CD4-positive, alpha-beta T cell (primary cell): Measurements from ENCODE around the gene ABCG8. TPM values are rescaled to one million over a fixed set of nuclear protein-coding genes. Genes with fewer than 3 reads are reported as not detected.

ENCODE experiments used
- ATAC-seq: fragments of 200-7000 bp; cut with Tn5 transposase; one replicate; pipeline ENCODE4 v1.10.0; 2022; ENCODE audit warnings: mild to moderate bottlenecking; ENCODE audit not compliant: poor library complexity
- CTCF ChIA-PET: fragments of 350-600 bp; sonication (Branson Sonifier 250); formaldehyde crosslinking; loops from one replicate; lab custom pipeline; 2021; ENCODE audit warnings: antibody characterized with exemption, inconsistent platforms; lab: Charles Lee
- POLR2A ChIA-PET: fragments of 350-600 bp; sonication (Branson Sonifier 250); formaldehyde crosslinking; loops from one replicate; lab custom pipeline; 2021; ENCODE audit warnings: antibody characterized with exemption, inconsistent platforms; lab: Charles Lee
- DNase-seq, 14 experiments: peaks; one replicate each; pipeline ENCODE4 v3.0.0-alpha.2; 2013 to 2020; ENCODE audit warnings: mixed read lengths in 2 of 14
- H3K27ac ChIP-seq, 2 donors: one replicate each; pipeline versions ENCODE4 v1.5.1 to v1.7.0; 2013; ENCODE audit warnings: low read length in 2 of 2, low read depth in 1 of 2, mild to moderate bottlenecking in 1 of 2
- H3K27me3 ChIP-seq, 2 experiments: 1 replicate in 1 of 2; 2 replicates in 1 of 2; pipeline versions ENCODE4 v1.6.1 to v1.7.0; 2013; ENCODE audit warnings: low read length in 2 of 2, control low read depth in 1 of 2, mild to moderate bottlenecking in 1 of 2, moderate library complexity in 1 of 2; ENCODE audit not compliant: insufficient read depth in 2 of 2, control insufficient read depth in 1 of 2
- H3K36me3 ChIP-seq: one replicate; pipeline ENCODE4 v1.6.1; 2013; ENCODE audit warnings: low read length, control low read depth; ENCODE audit not compliant: insufficient read depth
- H3K4me1 ChIP-seq: one replicate; pipeline ENCODE4 v1.6.1; 2013; ENCODE audit warnings: low read length, control low read depth; ENCODE audit not compliant: insufficient read depth
- H3K4me3 ChIP-seq: one replicate; pipeline ENCODE4 v1.5.1; 2013; ENCODE audit warnings: mild to moderate bottlenecking, low read length, moderate library complexity
- H3K9me3 ChIP-seq, 2 experiments: 1 replicate in 1 of 2; 2 replicates in 1 of 2; pipeline versions ENCODE4 v1.6.1 to v1.7.0; 2013; ENCODE audit warnings: low read length in 2 of 2, mild to moderate bottlenecking in 2 of 2, control low read depth in 1 of 2, moderate library complexity in 1 of 2; ENCODE audit not compliant: control insufficient read depth in 1 of 2, insufficient read depth in 1 of 2
- H3K27ac Mint-ChIP-seq: one replicate; pipeline ENCODE4 v1.8.0; 2020; ENCODE audit warnings: mixed read lengths
- H3K27me3 Mint-ChIP-seq: one replicate; pipeline ENCODE4 v1.8.0; 2021; ENCODE audit warnings: mixed read lengths
- H3K36me3 Mint-ChIP-seq: one replicate; pipeline ENCODE4 v1.8.0; 2021; ENCODE audit warnings: low read depth, mixed read lengths
- H3K4me1 Mint-ChIP-seq: one replicate; pipeline ENCODE4 v1.8.0; 2021; ENCODE audit warnings: low read depth, mixed read lengths
- H3K4me3 Mint-ChIP-seq: one replicate; pipeline ENCODE4 v1.8.0; 2020; ENCODE audit warnings: mild to moderate bottlenecking, mixed read lengths
- H3K9me3 Mint-ChIP-seq: one replicate; pipeline ENCODE4 v1.8.0; 2020; ENCODE audit warnings: mixed read lengths
- intact Hi-C, 2 experiments: fragments of 100-400 bp; cut with DNase I in 1 of 2; cut with micrococcal nuclease in 1 of 2; formaldehyde crosslinking; loops; one replicate each; pipeline versions ENCODE4 v1.15.1 to v1.9.0; 2023 to 2025; cut with DNase I, micrococcal nuclease
- total RNA-seq, 174 experiments: library from RNA in 2 of 174; stranded (reverse) in 2 of 174; gene quantifications; one replicate each; pipeline ENCODE4 v1.2.3 and lab custom pipeline; 2021 to 2026
- TF ChIP-seq, protein P1 (sequence below): fragments of 200-600 bp; IDR thresholded peaks from one replicate; pipeline ENCODE4 v1.8.0; 2022; ENCODE audit warnings: antibody characterized with exemption, mild to moderate bottlenecking

The ABCG8 gene
- total RNA-seq, 2 experiments from 2014 or later = not detected

DNA sequence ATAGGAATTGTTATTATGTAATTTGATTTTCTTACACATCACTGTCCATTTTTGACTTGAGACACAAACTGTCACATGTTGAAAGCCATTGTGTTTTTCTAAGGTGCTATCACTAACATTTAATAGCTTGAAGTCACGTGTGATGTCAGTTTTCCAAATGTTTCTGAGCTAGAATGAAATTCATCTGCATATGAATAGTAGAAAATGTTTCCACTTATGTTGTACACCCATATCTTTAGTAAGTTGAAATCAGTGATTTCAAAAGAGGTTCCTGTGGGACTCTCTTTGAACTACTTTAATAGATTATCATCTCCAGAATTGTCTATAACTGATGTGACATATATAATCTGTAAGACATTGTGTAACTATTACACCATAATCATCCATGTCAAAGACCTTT lies 27.9 kb upstream of the ABCG8 start:
- H3K36me3 Mint-ChIP-seq = peaks cover 9% of the 10 kb centered on the region
- H3K4me1 Mint-ChIP-seq = no peaks in the 10 kb centered on the region
- no peak overlapping the region for H3K4me3 Mint-ChIP-seq
- CTCF ChIA-PET = no interaction called here
- Histone ChIP-seq H3K4me3 (no peak overlapping the region), H3K27ac (no peak overlapping the region), H3K4me1 (no peaks in the 10 kb centered on the region), H3K36me3 (no peaks in the 10 kb centered on the region), H3K27me3 (no peaks in the 10 kb centered on the region), H3K9me3 (no peaks in the 10 kb centered on the region)
- no peaks in the 10 kb centered on the region for H3K27me3 Mint-ChIP-seq
- TF ChIP-seq, protein P1, sequence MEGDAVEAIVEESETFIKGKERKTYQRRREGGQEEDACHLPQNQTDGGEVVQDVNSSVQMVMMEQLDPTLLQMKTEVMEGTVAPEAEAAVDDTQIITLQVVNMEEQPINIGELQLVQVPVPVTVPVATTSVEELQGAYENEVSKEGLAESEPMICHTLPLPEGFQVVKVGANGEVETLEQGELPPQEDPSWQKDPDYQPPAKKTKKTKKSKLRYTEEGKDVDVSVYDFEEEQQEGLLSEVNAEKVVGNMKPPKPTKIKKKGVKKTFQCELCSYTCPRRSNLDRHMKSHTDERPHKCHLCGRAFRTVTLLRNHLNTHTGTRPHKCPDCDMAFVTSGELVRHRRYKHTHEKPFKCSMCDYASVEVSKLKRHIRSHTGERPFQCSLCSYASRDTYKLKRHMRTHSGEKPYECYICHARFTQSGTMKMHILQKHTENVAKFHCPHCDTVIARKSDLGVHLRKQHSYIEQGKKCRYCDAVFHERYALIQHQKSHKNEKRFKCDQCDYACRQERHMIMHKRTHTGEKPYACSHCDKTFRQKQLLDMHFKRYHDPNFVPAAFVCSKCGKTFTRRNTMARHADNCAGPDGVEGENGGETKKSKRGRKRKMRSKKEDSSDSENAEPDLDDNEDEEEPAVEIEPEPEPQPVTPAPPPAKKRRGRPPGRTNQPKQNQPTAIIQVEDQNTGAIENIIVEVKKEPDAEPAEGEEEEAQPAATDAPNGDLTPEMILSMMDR = no peak
- no peak overlapping the region for H3K27ac Mint-ChIP-seq
- POLR2A ChIA-PET = no interaction called here
- intact Hi-C loops = no loop called here
- ATAC-seq = no peak
- no peak for DNase-seq
- H3K9me3 Mint-ChIP-seq = no peaks in the 10 kb centered on the region

DNA sequence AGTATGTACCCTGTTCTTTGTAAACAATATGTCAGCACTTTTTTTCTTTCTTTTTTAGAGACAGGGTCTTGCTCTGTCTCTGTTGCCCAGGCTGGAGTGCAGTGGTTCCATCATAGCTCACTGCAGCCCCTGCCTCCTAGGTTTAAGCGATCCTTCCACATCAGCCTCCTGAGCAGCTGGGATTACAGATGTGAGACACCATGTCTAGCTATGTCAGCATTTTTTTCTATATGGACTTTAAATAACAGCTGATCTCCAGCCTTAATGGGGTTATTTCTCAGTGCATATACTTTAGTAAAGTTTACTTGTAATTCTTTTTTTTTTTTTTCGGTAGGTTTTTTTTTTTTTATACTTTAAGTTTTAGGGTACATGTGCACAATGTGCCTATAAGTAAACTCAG lies 26.8 kb upstream of the ABCG8 start:
- ChIA-PET CTCF (no interaction called here), POLR2A (no interaction called here)
- no peaks in the 10 kb centered on the region for H3K9me3 ChIP-seq

DNA sequence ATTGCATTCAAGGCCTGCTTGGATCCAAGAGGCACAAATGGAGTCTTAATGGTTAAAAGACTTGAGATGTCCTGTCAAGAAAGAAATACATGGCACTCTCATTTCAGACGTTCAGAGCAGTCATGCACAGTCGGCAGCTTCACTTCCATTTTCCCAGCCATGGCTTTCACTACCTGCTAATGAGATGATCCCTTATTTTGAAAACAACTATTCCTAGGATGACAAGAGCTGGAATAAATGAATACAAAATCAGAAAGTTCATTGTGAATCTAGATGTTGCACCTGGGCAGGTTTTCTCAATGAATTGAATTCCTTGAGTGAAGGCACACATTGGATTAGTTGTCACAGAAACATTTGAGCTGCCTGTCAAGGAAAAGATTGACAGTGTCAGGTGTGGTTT lies 25.8 kb upstream of the ABCG8 start:
- ChIA-PET CTCF (no interaction called here), POLR2A (no interaction called here)
- H3K27me3 ChIP-seq = no peaks in the 10 kb centered on the region
- no peak overlapping the region for H3K27ac Mint-ChIP-seq
- DNase-seq = no peak
- TF ChIP-seq, protein P1 = no peak
- no peak overlapping the region for H3K4me3 Mint-ChIP-seq
- no peaks in the 10 kb centered on the region for H3K27me3 Mint-ChIP-seq
- no peak overlapping the region for H3K27ac ChIP-seq
- H3K9me3 Mint-ChIP-seq = no peaks in the 10 kb centered on the region
- H3K4me1 ChIP-seq = no peaks in the 10 kb centered on the region
- no peaks in the 10 kb centered on the region for H3K36me3 ChIP-seq
- H3K4me3 ChIP-seq = no peak overlapping the region
- peaks cover under 1% of the 10 kb centered on the region for H3K36me3 Mint-ChIP-seq
- ATAC-seq = no peak
- H3K9me3 ChIP-seq = no peaks in the 10 kb centered on the region
- no peaks in the 10 kb centered on the region for H3K4me1 Mint-ChIP-seq
- intact Hi-C loops = no loop called here

More for the DNA sequence above, 26.8 kb upstream of the ABCG8 start:
- Histone ChIP-seq H3K4me3 (no peak overlapping the region), H3K4me1 (no peaks in the 10 kb centered on the region), H3K27me3 (no peaks in the 10 kb centered on the region), H3K36me3 (no peaks in the 10 kb centered on the region), H3K27ac (no peak overlapping the region)
- H3K4me3 Mint-ChIP-seq = no peak overlapping the region
- H3K4me1 Mint-ChIP-seq = no peaks in the 10 kb centered on the region
- H3K36me3 Mint-ChIP-seq = peaks cover 4% of the 10 kb centered on the region
- H3K27ac Mint-ChIP-seq = no peak overlapping the region
- ATAC-seq (no peak), DNase-seq (no peak)
- intact Hi-C loops = no loop called here
- H3K9me3 Mint-ChIP-seq = no peaks in the 10 kb centered on the region
- H3K27me3 Mint-ChIP-seq = no peaks in the 10 kb centered on the region
- TF ChIP-seq, protein P1 = no peak
